GM23338 (cell line): ENCODE results near the gene CCL23.

Source experiments
- EZH2 ChIP-seq: fragments of 200-600 bp; sonication (generic); IDR thresholded peaks from one replicate; pipeline ENCODE4 v1.8.0; 2017; ENCODE audit warnings: antibody characterized with exemption, mild to moderate bottlenecking, low read depth; ENCODE audit not compliant: unreplicated experiment
- EZH2phosphoT487 ChIP-seq: fragments of 200-600 bp; sonication (generic); IDR thresholded peaks from one replicate; pipeline ENCODE4 v1.8.1; 2018; ENCODE audit warnings: antibody characterized with exemption; ENCODE audit not compliant: unreplicated experiment
- JUNB ChIP-seq: IDR thresholded peaks from one replicate; pipeline ENCODE4 v1.6.1; 2016; ENCODE audit warnings: antibody characterized with exemption; ENCODE audit not compliant: unreplicated experiment
- POLR2AphosphoS5 ChIP-seq: IDR thresholded peaks from 2 replicates; pipeline ENCODE4 v1.6.1; 2016; ENCODE audit warnings: antibody characterized with exemption, low read depth
- TF ChIP-seq, protein P1 (sequence below), 2 experiments: fragments of 200-600 bp in 1 of 2; sonication (generic) in 1 of 2; conservative IDR thresholded peaks; 2 replicates each; pipeline versions ENCODE4 v1.5.1 to v1.6.1; 2016 to 2017; ENCODE audit warnings: antibody characterized with exemption in 2 of 2, low read depth in 2 of 2, mild to moderate bottlenecking in 2 of 2, moderate library complexity in 1 of 2
- TF ChIP-seq, protein P2 (sequence below): IDR thresholded peaks from one replicate; pipeline ENCODE4 v1.6.1; 2018; ENCODE audit warnings: antibody characterized with exemption; ENCODE audit not compliant: unreplicated experiment
- TF ChIP-seq, protein P3 (sequence below): IDR thresholded peaks from 2 replicates; pipeline ENCODE4 v1.6.1; 2016; ENCODE audit warnings: antibody characterized with exemption

DNA sequence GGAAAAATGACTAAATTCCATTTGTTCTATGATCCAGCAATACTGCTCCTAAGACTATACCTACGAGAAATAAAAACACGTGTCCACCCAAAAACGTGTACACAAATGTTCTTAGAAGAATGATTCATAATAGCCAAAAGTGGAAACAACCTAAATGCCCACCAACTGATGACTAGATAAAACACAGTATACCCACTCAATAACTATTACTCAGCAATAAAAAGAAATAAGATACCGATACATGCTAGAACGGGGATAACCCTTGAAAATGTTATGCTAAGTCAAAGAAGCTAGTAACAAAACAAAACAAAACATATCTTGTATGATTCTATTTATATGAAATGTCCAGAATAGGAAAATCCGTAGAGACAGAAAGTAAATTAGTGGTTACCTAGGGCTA is 54.1 kb downstream of the CCL23 start:
- no peak for TF ChIP-seq POLR2AphosphoS5
- TF ChIP-seq, protein P1, sequence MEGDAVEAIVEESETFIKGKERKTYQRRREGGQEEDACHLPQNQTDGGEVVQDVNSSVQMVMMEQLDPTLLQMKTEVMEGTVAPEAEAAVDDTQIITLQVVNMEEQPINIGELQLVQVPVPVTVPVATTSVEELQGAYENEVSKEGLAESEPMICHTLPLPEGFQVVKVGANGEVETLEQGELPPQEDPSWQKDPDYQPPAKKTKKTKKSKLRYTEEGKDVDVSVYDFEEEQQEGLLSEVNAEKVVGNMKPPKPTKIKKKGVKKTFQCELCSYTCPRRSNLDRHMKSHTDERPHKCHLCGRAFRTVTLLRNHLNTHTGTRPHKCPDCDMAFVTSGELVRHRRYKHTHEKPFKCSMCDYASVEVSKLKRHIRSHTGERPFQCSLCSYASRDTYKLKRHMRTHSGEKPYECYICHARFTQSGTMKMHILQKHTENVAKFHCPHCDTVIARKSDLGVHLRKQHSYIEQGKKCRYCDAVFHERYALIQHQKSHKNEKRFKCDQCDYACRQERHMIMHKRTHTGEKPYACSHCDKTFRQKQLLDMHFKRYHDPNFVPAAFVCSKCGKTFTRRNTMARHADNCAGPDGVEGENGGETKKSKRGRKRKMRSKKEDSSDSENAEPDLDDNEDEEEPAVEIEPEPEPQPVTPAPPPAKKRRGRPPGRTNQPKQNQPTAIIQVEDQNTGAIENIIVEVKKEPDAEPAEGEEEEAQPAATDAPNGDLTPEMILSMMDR (conservative IDR thresholded peaks at IDR 0.05; ENCODE audit: low read depth in 2 of 2): no peak
- TF ChIP-seq EZH2phosphoT487: no peak
- TF ChIP-seq, protein P2, sequence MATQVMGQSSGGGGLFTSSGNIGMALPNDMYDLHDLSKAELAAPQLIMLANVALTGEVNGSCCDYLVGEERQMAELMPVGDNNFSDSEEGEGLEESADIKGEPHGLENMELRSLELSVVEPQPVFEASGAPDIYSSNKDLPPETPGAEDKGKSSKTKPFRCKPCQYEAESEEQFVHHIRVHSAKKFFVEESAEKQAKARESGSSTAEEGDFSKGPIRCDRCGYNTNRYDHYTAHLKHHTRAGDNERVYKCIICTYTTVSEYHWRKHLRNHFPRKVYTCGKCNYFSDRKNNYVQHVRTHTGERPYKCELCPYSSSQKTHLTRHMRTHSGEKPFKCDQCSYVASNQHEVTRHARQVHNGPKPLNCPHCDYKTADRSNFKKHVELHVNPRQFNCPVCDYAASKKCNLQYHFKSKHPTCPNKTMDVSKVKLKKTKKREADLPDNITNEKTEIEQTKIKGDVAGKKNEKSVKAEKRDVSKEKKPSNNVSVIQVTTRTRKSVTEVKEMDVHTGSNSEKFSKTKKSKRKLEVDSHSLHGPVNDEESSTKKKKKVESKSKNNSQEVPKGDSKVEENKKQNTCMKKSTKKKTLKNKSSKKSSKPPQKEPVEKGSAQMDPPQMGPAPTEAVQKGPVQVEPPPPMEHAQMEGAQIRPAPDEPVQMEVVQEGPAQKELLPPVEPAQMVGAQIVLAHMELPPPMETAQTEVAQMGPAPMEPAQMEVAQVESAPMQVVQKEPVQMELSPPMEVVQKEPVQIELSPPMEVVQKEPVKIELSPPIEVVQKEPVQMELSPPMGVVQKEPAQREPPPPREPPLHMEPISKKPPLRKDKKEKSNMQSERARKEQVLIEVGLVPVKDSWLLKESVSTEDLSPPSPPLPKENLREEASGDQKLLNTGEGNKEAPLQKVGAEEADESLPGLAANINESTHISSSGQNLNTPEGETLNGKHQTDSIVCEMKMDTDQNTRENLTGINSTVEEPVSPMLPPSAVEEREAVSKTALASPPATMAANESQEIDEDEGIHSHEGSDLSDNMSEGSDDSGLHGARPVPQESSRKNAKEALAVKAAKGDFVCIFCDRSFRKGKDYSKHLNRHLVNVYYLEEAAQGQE: no peak
- no peak for TF ChIP-seq EZH2
- TF ChIP-seq JUNB: no peak
- TF ChIP-seq, protein P3, sequence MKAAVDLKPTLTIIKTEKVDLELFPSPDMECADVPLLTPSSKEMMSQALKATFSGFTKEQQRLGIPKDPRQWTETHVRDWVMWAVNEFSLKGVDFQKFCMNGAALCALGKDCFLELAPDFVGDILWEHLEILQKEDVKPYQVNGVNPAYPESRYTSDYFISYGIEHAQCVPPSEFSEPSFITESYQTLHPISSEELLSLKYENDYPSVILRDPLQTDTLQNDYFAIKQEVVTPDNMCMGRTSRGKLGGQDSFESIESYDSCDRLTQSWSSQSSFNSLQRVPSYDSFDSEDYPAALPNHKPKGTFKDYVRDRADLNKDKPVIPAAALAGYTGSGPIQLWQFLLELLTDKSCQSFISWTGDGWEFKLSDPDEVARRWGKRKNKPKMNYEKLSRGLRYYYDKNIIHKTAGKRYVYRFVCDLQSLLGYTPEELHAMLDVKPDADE: no peak
